NOMO-1 treated with dmso at 0.1 percent for 144 hours (cell line): ENCODE results near the gene GPC6.
A peak's percentile ranks its signal among the peaks of the same experiment; 100 is the strongest.
"Not testable (repeated sequence)": the region's sequence is repeated elsewhere in the genome, so short reads cannot be mapped to it uniquely, and the experiment has no call there.

Experiments used
- DNase-seq: peaks from one replicate; lab custom pipeline; 2025; ENCODE audit not compliant: unreplicated experiment; lab: John Stamatoyannopoulos, UW

The GPC6 gene

GRCh38 chr13:94181461-94182107 lies 955.0 kb downstream of the GPC6 start:
- no peak for DNase-seq

DNA sequence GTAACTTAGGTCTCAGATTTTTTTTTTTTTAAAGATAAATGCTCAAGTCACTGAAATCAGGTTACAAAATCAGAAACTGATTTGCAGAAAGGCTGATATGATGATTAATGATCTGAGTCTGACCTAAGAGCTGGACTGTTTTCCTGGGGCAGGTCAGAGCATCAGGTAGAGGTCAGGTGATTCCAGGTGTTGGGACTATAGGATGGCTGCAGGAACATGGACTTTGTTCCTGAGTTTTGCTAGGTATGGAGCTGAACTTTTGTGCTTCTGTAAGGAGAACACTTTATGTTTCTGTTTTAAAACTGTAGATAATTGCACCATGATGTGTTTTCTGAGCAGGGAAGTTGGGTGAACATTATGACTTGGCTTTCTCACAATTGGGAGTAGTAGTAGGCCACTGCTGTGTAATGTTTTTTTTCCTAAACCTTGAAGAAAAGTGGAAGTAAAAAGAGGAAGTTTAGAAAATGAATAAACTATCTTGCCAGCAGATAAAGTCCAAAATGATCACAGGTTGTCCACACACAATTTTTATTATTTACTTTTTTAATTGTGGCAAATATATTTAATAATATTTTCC lies 955.7 kb downstream of the GPC6 start:
- peak; percentile 73 for DNase-seq

GRCh38 chr13:94186470-94186869 lies 959.9 kb downstream of the GPC6 start:
- no peak for DNase-seq

DNA sequence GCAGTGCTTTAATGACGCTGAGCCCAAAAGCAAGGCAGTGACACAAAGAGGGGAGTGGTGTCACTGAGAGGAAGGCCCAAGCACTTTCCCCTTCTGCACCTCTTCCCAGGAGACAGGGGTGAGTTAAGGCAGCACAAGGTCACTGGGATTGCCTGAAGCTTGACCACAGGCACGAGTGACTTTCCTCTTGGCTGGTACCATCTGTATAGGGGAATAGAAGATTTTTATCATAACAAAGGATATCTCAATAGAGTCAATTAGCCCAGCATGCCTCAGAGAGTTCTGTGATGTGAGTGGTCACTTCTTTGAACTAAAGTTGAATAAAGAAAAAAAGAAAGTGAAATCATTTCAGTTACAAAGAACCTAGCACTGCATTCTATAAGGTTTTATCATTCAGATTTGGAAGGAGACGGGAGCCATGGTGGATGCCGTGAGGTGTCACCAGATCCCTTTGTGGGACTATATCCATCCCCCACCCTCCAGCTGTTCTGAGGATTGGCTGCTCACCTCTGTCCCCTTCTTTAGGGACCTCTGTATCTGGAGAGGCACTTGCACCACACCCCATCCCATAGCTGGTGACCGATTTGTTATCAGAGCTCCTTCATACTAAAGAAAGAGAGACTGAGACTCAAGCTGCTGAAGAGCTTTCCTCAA lies 961.7 kb downstream of the GPC6 start:
- no peak for DNase-seq

GRCh38 chr13:94192431-94192975 lies 965.9 kb downstream of the GPC6 start:
- no peak for DNase-seq

DNA sequence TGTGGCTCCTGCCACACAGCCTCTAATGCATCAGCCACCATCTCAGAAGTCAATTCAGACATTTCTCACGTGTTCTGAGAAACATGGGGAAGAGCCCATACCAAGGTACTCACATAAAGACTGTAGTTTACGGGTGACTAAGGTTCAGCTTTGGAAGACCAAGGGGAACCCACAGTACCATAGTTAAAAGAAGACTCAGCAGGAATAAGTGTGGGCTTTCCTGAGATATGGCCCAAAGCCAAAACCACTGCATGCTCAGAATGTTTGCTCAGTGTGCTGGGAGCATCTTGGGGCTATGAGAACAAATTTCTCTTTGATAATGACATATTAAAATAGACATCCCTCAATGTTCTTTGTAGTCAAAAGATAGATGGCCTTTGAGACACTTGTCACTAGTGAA lies 969.1 kb downstream of the GPC6 start:
- no peak for DNase-seq

GRCh38 chr13:94196413-94196812 lies 969.8 kb downstream of the GPC6 start:
- peak; percentile 15 for DNase-seq

DNA sequence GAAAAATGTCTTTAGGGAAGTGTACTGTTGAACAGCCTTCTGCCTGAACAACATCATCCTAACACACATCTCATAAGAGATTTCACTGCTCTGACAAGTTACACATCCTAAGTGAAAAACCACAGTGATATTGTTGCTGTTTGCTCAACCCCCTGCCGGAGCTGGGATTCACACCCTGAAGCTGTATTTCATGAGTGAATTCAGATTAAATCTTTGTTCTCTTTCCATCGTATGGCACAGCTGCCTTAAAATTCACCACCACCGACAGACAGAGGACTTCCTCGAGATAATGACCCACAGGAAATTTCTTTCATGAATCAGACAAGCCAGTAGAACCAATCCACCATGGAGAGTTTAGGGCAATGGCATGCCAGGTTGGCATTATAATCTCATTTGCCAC lies 972.1 kb downstream of the GPC6 start:
- no peak for DNase-seq

DNA sequence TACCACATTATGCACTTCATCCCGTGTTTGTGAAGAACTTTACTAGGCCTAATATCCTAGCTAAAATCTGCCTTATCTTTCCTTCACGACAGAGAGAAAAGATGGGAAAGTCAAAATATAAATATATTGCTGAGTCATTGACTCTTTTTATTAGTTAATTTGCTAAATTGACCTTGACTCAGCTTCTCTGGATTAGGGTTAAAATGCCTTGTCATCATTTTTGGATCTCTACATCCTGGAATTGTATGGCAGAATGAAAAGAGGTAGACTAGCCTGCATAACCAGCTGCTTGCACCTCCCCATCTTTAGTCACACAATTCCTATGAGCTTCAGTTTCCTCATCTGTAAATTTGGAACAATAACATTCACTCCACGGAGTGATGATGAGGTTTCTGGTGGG lies 972.5 kb downstream of the GPC6 start:
- no peak for DNase-seq

DNA sequence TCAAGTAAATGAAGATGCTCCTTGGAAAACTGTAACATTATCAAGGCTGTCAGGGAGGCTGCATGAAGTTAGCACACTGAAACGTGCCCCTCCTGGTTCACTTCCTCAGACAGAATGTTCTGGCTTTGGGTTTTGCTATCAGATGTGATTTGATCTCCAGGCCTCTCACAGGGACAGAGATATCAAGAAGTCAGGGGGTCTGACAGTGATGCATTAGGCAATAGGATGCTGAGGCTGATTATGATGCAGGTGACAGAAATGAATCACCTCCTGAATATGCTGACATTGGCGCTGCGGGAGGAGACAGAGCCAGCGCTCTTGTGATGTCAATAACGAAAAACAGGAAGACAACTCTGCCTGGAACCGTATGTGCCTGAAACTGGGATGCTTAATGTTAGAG lies 974.4 kb downstream of the GPC6 start:
- no peak for DNase-seq

DNA sequence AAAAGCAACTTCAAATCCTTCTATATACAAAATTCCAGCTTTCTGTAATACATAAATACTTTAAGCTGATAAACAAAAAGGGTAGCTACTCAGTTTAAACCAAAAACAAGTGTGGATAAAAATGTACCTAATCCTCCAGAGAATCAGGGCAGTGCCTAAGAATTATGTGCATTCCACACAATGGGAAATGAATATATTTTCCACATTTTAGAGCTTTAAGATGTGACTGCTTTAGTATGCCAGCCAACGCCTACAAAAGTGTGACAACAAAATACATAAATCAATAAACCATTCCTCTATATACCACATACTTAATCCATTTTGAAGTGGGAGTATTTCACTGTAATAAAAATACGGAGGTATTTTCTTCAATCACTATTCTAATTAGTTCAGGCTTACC lies 977.6 kb downstream of the GPC6 start:
- DNase-seq, result no peak

- DNase-seq, result no peak
Measured at GRCh38 chr13:94204946-94205345, 978.3 kb downstream of the GPC6 start.

- DNase-seq, result no peak
Measured at GRCh38 chr13:94205896-94206295, 979.3 kb downstream of the GPC6 start.

DNA sequence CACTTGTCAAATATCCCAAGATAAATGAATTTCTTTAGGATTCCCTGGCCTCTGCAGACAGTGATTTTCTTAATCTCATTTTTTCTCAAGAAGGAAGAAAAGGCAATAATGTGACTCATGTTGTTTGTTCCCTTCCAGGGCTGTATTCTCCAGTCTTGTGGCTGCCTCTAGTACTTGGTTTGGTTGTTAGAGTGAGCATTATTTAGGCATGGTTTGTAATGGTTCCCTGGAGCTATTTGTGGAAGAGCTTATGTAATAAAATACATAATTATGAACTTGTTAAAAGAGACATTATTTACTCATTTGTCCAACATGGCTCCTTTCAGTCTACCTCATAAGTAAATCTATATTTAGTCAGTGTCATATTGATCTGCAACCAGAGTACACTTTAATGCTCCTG lies 982.5 kb downstream of the GPC6 start:
- DNase-seq, result no peak

- not testable (repeated sequence) for DNase-seq
Measured at GRCh38 chr13:94209913-94210312, 983.3 kb downstream of the GPC6 start.

DNA sequence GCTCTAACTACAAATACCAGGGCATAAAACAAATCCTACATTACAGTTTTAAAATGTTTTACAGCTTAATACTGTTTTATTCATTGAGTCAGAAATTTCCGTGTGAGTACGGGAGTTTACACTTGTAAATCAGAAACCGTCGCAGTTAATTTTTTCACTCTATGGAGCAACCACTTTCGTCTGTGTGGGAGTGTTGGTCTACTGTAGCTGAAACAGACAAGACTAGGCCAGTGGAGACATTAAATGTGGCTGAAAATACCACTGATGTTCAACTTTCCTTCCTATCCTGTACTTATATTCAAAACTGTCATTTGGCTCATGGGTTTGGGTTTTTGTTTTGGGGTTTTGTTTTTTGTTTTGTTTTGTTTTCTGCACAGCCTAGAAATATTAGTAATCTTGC lies 984.2 kb downstream of the GPC6 start:
- no peak for DNase-seq

DNA sequence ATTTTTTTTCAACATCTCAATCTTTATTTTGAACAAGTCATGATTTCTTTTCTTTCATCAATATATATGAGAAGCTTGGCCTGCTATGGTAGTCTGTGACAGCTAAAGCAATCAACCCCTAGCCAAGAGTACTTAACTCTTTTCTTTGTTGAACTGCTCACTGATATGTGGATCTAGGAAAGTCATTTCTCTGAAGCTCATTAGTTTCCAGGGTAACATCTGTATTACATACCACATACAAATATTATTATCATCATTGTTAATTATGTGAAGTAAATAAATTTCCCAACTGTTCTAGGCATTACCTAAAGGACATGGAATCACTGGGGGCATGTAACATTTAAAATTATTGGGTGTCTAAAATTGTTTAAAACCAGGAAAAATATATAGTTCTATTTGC lies 985.6 kb downstream of the GPC6 start:
- DNase-seq, result no peak

DNA sequence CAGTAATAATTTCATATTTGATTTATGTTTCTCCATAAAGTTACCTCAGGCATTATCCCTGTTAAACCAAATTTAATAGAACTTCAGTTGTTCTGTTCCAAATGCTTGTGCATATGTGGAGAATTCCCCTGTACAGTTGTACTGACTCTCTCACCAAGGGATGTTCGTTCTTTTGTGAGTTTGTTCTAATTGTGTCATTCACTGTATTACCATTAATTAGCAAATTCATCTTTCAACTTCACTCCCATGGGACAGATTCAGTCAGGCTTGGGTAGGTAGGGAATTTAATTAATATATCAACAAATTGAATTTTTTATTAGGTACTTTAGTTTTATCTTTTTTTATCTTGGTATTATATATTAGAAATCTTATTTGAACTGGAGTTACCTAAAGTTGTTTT lies 987.5 kb downstream of the GPC6 start:
- no peak for DNase-seq

DNA sequence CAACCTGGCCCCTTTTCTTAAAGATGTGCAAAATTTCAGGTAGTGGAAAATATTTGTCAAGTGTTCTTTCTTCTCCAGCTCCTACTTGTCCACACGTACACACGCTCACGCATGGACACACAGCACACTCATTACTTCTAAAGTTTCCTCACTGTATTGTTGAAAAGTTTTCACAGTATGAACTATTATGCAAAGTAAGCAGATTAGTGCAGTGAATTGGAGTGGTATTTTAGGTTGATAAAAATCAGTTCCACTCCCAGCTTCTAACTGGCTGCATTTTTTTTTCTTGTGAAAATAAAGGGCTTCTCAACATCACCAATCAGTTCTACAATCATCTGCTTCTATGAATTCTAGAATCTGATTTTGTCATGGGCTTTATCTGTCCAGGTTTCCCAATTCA lies 988.4 kb downstream of the GPC6 start:
- DNase-seq, result no peak

- no peak for DNase-seq
Measured at GRCh38 chr13:94216476-94216875, 989.9 kb downstream of the GPC6 start.

- no peak for DNase-seq
Measured at GRCh38 chr13:94217370-94217769, 990.8 kb downstream of the GPC6 start.

- DNase-seq, result no peak
Measured at GRCh38 chr13:94218537-94218936, 991.9 kb downstream of the GPC6 start.
